ENCODE data around the gene WRAP73.

The WRAP73 gene

DNA sequence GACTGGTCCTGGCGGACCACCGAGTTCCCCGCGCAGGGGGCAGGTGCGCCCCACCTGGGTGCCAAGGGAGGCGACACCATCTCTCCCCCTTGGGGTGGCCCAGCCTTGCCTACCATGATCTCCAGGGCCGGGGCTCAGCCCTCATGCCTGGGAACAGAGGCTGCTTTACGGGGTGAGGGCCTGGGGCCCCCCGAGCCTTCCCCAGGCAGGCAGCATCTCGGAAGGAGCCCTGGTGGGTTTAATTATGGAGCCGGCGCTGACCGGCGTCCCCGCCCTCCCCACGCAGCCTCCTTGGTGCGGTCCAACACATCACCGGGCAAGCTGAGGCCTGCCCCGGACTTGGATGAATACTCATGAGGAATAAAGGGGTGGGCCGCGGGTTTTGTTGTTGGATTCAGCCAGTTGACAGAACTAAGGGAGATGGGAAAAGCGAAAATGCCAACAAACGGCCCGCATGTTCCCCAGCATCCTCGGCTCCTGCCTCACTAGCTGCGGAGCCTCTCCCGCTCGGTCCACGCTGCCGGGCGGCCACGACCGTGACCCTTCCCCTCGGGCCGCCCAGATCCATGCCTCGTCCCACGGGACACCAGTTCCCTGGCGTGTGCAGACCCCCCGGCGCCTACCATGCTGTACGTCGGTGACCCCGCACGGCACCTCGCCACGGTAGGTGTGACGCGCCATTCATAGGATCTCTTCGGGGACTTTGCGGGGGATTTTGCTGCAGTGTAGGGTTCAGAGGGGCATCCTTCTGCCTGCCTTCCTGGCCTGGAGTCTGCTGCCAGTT lies 40.6 kb upstream of the WRAP73 start:
- Mint-ChIP-seq H3K36me3 (ENCODE audit: low read depth) (no peaks in the 10 kb centered on the region), H3K27ac (no peak overlapping the region)

GRCh38 chr1:3689138-3689750 lies 39.3 kb upstream of the WRAP73 start:
- Mint-ChIP-seq H3K36me3 (ENCODE audit: low read depth) (no peaks in the 10 kb centered on the region), H3K4me1 (no peaks in the 10 kb centered on the region), H3K27me3 (ENCODE audit: low read depth) (peaks cover 32% of the 10 kb centered on the region), H3K4me3 (no peak overlapping the region), H3K9me3 (no peaks in the 10 kb centered on the region), H3K27ac (no peak overlapping the region)
- TF ChIP-seq, protein P1, sequence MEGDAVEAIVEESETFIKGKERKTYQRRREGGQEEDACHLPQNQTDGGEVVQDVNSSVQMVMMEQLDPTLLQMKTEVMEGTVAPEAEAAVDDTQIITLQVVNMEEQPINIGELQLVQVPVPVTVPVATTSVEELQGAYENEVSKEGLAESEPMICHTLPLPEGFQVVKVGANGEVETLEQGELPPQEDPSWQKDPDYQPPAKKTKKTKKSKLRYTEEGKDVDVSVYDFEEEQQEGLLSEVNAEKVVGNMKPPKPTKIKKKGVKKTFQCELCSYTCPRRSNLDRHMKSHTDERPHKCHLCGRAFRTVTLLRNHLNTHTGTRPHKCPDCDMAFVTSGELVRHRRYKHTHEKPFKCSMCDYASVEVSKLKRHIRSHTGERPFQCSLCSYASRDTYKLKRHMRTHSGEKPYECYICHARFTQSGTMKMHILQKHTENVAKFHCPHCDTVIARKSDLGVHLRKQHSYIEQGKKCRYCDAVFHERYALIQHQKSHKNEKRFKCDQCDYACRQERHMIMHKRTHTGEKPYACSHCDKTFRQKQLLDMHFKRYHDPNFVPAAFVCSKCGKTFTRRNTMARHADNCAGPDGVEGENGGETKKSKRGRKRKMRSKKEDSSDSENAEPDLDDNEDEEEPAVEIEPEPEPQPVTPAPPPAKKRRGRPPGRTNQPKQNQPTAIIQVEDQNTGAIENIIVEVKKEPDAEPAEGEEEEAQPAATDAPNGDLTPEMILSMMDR (IDR thresholded peaks at IDR 0.05; ENCODE audit: unreplicated experiment in 3 of 3), result no peak

More for the DNA sequence above, 40.6 kb upstream of the WRAP73 start:
- TF ChIP-seq, protein P1 (IDR thresholded peaks at IDR 0.05; ENCODE audit: unreplicated experiment in 3 of 3), result no peak
- H3K9me3 Mint-ChIP-seq, result no peaks in the 10 kb centered on the region
- no peaks in the 10 kb centered on the region for H3K4me1 Mint-ChIP-seq
- H3K27me3 Mint-ChIP-seq (ENCODE audit: low read depth), result peaks cover 33% of the 10 kb centered on the region
- H3K4me3 Mint-ChIP-seq, result no peak overlapping the region

- H3K27me3 Mint-ChIP-seq (ENCODE audit: low read depth), result peaks cover 32% of the 10 kb centered on the region
Observed at GRCh38 chr1:3688356-3689137, 38.6 kb upstream of the WRAP73 start.

DNA sequence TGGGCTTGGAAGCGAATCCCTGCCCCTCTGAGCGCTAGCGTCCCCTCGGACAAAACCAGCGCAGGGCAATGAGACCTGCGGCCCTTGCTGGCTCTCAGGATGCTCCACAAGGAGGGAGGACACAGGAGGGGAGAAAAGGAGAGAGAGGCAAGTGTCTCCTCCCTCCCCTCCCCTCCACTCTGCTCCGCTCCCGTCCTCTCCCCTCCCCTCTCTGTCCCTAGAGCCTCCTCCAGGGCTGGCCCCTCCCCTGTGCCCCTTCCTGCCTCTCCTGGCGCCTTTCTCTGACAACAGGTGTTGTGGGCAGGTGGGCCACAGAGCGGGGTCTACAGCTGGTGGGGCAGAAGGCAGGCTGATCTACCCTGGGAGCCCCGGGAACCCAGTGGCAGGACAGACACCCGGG lies 37.6 kb upstream of the WRAP73 start:
- no peak overlapping the region for H3K4me3 Mint-ChIP-seq
- TF ChIP-seq, protein P1 (IDR thresholded peaks at IDR 0.05; ENCODE audit: unreplicated experiment in 3 of 3), result no peak
- H3K4me1 Mint-ChIP-seq, result no peaks in the 10 kb centered on the region
- no peak overlapping the region for H3K27ac Mint-ChIP-seq
- H3K36me3 Mint-ChIP-seq (ENCODE audit: low read depth), result no peaks in the 10 kb centered on the region
- H3K9me3 Mint-ChIP-seq, result no peaks in the 10 kb centered on the region
- peaks cover 34% of the 10 kb centered on the region for H3K27me3 Mint-ChIP-seq (ENCODE audit: low read depth)

More at GRCh38 chr1:3688356-3689137, 38.6 kb upstream of the WRAP73 start:
- H3K9me3 Mint-ChIP-seq, result no peaks in the 10 kb centered on the region
- no peak overlapping the region for H3K4me3 Mint-ChIP-seq
- no peak overlapping the region for H3K27ac Mint-ChIP-seq
- no peaks in the 10 kb centered on the region for H3K36me3 Mint-ChIP-seq (ENCODE audit: low read depth)
- TF ChIP-seq, protein P1 (IDR thresholded peaks at IDR 0.05; ENCODE audit: unreplicated experiment in 3 of 3), result no peak
- H3K4me1 Mint-ChIP-seq, result no peaks in the 10 kb centered on the region

DNA sequence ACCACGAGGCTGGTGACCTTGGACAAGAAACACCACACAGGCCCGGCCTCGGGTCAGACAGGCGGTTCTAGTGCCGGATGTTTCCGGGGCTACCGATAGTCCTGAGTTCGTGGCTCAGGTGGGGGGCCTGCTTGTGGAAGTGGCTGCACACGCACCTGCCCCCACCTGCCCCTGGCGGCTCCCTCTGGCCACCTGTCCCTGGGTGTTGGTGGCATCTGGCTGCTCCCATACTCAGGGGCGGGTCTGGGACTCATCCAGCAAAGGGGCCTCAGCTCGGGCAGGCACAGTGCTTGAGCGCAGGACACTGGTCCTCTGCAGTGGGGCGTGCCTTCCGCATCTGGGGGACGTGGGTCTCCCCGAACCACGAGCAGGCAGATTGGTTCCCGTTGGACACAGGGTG lies 36.0 kb upstream of the WRAP73 start:
- H3K9me3 Mint-ChIP-seq, result no peaks in the 10 kb centered on the region
- H3K36me3 Mint-ChIP-seq (ENCODE audit: low read depth), result no peaks in the 10 kb centered on the region
- H3K27me3 Mint-ChIP-seq (ENCODE audit: low read depth), result peaks cover 25% of the 10 kb centered on the region
- no peak overlapping the region for H3K4me3 Mint-ChIP-seq
- no peak overlapping the region for H3K27ac Mint-ChIP-seq
- no peaks in the 10 kb centered on the region for H3K4me1 Mint-ChIP-seq
- TF ChIP-seq, protein P1 (IDR thresholded peaks at IDR 0.05; ENCODE audit: unreplicated experiment in 3 of 3), result no peak
